Body of pancreas (tissue), 4 donors: Measurements from ENCODE around the gene KLRK1.

Experiments
- POLR2A ChIP-seq, 3 donors: fragments of 450-650 bp; IDR thresholded peaks; one replicate each; pipeline ENCODE4 v1.6.1; 2016; ENCODE audit warnings: antibody characterized with exemption in 3 of 3, mild to moderate bottlenecking in 2 of 3
- TF ChIP-seq, protein P1 (sequence below), 7 experiments: fragments of 450-650 bp in 4 of 7; fragments of 200-600 bp in 3 of 7; sonication (generic) in 3 of 7; IDR thresholded peaks; one replicate each; pipeline ENCODE4 v1.5.1; 2016 to 2019; ENCODE audit warnings: antibody characterized with exemption in 7 of 7

- no peak for TF ChIP-seq POLR2A (IDR thresholded peaks at IDR 0.05)
- TF ChIP-seq, protein P1, sequence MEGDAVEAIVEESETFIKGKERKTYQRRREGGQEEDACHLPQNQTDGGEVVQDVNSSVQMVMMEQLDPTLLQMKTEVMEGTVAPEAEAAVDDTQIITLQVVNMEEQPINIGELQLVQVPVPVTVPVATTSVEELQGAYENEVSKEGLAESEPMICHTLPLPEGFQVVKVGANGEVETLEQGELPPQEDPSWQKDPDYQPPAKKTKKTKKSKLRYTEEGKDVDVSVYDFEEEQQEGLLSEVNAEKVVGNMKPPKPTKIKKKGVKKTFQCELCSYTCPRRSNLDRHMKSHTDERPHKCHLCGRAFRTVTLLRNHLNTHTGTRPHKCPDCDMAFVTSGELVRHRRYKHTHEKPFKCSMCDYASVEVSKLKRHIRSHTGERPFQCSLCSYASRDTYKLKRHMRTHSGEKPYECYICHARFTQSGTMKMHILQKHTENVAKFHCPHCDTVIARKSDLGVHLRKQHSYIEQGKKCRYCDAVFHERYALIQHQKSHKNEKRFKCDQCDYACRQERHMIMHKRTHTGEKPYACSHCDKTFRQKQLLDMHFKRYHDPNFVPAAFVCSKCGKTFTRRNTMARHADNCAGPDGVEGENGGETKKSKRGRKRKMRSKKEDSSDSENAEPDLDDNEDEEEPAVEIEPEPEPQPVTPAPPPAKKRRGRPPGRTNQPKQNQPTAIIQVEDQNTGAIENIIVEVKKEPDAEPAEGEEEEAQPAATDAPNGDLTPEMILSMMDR (IDR thresholded peaks at IDR 0.05), result no peak
These were observed 20.1 kb downstream of the KLRK1 start for GRCh38 chr12:10369557-10370415.
